HG03432 (cell line): Measurements from ENCODE around the gene LRRC73.
"Not testable (repeated sequence)": the region's sequence is repeated elsewhere in the genome, so short reads cannot be mapped to it uniquely, and the experiment has no call there.

Experiments
- ATAC-seq: cut with Tn5 transposase; IDR thresholded peaks from one replicate; pipeline ENCODE4 v1.9.1; 2021; ENCODE audit warnings: mild to moderate bottlenecking, moderate library complexity; ENCODE audit not compliant: unreplicated experiment

Gene LRRC73, protein sequence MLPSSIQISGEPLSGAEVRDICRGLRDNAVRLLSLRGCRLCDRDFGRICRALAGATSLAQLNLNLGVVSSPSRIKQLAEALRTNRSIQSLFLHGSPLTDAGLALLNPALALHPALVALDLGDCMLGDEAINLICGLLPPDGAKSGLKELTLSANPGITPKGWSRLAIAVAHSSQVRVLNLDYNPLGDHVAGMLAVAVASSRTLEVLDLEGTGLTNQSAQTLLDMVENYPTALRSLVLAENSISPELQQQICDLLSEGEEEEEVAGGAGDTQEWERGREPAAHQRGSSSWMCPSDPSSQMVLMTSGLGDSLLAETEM

DNA sequence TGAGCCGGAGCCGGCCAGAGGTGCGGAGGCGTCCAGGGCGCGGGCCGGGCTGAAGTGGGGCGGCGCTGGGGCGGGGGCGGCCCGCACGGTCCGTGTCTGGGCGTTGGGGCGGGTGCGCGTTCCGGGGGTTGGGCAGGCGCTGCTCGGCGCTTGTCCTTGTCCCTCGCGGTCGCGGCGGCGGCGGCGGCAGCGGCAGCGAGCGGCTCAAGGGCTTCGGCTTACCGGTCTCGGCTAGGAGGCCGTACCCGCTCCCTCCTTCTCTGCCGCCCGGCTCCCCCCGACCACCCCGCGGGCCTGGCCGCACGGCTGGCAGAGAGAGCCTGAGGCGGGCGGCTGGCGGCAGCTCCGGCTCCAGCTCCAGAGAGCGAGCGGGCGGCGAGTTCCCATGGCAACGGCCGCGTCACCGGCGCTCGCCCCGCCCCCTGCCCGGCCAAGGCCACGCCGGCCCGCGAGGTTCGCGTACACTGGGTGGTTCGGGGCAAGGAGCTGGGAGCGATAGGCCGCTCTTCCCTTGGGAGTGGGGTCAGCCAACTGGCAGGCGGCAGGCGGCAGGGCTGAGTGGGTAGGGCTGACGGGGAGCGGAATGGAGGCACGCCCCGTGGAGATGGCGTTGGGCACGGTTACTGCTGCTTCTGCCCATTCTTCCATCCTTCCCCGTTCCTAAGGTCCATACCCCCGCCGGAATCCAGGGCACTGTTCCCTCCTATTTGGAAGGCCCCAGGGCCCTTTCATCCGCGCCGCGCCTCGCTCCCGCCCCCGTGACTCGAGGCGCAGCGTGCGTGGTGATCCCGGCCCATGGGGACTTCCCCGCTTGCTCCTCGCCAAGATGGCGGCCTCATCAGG, at the start of gene LRRC73:
TSS of gene LRRC73 (minus strand) at position 363 of the 843 bp plus-strand sequence. CDS start 561 bp downstream, outside the sequence.
- ATAC-seq, result peak; percentile 69

DNA sequence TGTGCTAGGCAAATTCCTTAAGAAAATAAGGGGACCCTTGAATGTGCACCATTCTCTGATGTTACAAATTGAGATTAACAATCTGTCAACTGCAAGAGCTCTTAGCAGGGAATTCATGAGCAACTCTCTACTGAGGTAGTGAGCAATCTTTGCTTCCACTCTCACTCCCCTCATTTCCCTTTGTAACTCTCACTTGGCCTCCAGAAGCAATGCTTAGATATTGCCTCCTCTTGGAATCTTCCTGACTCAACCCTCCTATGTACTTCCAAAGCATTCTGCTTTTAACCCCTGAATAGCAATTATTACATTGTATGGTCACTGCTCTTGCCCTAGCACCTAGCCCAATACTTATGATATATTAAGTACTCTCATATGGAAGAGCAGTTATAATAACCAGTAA, 49.2 kb upstream of the LRRC73 start:
- no peak for ATAC-seq

DNA sequence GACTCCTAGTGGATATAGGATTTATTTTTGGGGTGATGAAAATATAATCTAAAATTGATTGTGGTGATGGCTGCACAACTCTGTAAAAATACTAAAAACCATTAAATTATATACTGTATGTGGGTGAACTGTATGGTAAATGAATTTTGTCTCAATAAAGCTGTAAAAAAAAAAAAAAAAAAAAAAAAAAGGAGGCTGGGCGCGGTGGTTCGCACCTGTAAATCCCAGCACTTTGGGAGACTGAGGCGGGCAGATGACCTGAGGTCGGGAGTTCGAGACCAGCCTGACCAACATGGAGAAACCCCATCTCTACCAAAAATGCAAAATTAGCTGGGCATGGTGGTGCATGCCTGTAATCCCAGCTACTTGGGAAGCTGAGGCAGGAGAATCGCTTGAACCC, 47.5 kb upstream of the LRRC73 start:
- not testable (repeated sequence) for ATAC-seq

DNA sequence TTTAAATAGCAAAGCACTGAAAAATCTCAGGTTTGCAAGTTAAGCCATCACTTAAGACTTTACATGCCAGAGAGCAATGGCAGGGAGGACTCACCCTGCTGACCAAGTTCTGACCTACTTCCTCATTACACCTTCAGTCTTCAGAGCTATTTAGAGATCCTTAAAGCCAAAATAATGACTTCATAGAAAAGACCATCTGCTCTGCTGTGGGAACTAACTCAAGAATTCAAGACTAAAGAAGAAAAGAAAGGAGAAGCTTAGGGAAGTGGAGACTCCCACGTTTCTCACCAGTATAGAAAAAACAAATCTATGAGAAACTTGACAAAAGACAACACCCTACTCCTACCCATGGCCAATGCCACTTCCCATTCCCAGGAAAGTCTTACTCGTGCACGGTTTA, 37.1 kb upstream of the LRRC73 start:
- ATAC-seq, result no peak

DNA sequence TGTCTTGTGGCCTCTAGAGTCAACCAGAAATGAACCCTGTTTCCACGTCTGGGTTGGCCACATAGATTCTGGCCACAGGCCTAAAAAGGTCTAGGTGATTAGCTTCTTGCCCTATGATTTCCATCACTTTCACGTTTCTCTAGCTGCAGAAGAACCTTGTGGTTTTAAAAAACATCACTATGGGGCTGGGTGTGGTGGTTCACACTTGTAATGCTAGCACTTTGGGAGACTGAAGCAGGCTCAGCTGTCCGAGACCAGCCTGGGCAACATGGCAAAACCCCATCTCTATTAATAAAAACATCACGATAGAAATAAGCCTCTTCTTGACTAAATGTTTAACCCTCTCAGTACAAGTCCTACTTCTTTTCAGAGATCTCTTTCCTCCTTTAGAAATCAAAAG, 34.3 kb upstream of the LRRC73 start:
- no peak for ATAC-seq

DNA sequence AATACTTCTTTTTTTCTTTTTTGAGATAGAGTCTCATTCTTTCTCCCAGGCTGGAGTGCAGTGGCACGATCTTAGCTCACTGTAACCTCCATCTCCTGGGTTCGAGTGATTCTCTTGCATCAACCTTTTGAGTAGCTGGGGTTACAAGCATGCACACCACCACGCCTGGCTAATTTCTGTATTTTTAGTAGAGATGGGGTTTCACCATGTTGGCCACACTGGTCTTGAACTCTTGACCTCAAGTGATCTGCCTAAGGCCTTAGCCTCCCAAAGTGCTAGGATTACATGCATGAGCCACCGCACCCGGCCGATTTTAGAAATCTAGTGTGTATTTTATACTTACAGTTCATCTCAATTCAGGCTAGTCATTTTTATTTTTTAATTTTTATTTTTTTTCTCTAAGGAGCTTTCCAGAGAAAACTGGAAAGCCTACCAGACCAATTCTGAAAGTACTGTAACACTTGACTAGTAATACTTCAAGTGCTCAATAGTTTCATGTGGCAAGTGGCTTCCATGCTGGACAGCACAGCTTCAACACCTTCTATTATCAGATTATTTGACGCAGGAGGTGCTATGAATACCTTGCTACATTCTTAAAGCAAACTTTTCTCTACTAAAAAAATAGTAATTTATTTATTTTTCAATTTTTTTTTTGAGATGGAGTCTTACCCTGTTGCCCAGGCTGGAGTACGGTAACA, 31.8 kb upstream of the LRRC73 start:
- peak; percentile 59 for ATAC-seq

DNA sequence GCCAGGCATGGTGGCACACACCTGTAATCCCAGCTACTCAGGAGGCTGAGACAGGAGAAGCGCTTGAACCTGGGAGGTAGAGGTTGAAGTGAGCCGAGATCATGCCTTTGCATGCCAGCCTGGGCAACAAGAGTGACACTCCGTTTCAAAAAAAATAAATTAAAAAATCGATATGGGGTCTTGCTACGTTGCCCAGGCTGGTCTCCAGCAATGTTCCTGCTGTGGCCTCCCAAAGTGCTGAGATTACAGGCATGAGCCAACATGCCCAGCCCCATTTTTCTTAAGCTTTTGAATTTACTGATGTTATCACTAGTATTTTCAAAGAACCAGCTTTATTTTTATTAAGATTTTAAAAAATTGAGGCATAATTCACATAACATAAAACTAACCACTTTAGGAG, 30.4 kb upstream of the LRRC73 start:
- no peak for ATAC-seq

DNA sequence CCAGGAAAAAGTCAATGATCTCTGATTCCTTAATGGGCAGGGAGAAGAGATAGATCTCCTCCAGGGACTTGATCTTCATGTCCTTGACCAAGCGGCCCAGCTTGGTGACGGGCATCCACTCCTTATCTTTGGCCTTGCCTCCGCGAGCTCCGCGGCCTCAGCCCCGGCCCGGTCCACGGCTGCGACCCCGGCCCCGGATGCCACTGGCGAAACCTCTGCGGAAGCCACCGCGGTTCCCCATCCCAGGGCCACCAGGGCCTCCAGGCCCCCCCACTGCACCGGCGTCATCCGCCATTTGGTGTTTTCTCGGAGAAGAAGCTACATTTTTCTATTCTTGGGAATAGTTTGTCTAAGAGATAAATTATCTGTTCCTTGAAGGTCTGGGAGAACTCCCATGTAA, 29.3 kb upstream of the LRRC73 start:
- ATAC-seq, result not testable (repeated sequence)

DNA sequence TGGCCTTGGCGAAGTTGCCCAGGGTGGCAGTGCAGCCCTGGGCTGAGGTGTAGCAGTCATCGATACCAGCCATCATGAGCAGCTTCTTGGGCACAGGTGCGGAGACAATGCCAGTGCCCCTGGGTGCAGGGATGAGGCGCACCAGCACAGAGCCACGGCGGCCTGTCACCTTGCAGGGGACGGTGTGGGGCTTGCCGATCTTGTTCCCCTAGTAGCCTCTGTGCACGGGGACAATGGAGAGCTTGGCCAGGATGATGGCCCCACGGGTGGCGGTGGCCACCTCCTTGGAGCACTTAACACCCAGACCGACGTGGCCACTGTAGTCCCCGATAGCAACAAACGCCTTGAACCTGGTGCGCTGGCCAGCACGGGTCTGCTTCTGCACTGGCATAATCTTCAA, 28.8 kb upstream of the LRRC73 start:
- ATAC-seq, result not testable (repeated sequence)

DNA sequence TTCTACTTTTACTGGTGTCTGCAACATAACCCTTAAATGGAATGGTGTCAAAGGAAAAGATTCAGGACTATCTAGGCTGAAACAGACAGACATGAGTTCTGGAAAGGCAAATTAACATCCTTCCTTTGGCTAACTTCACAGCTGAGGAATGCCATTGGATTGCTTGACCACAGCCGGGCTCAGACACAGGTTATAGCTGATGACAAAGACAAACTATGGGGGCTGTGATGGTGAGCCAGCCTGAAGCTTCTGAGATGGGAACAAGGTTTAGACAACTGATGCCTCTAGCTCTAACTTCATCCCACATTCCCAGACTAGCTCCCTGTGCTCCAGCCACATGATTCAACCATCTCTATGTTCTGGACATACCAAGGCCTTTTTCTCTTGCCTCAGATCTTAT, 22.1 kb upstream of the LRRC73 start:
- ATAC-seq, result no peak

DNA sequence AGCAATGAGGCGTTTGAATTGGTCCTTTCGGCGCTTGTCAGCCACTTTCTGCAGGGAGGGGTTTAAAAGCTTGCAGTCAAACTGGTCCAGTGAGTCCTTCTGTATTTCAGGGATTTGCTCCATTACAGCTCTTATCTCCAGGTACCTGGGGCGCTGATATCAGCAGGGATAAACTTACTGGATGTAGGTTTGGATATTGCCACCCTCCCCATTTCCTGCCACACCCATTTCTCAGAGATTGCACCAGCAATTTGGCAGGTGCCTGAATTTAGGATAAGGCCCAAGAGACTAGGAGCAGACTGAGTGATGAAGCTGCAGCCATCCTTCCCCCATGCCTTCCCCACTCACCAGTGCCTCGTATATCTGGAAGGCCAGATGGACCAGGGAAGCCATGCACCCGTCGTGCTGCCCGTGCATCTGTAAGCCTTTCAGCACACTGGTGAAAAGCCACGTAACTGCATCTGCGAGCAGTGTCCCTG, 14.4 kb upstream of the LRRC73 start:
- ATAC-seq, result no peak

DNA sequence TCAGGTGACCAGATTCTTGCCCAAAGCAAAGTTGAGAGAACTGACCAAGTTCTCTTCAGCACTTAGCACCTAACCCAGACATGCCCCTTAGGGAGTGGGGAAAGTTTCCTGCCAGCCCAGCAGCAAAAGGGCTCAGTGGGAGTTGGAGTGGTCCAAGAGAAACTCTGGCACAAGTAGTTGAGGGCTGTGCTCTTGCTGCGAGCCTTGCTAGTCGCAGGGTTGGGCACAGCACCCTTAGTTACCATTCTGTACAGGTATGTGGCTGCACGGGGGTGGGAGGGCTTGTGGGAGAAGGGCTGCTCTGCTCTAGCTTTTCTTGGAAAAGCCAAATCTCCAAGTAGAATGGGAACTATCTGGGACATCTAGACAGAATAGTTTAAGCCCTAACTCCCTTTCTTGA, 13.1 kb upstream of the LRRC73 start:
- ATAC-seq, result no peak

DNA sequence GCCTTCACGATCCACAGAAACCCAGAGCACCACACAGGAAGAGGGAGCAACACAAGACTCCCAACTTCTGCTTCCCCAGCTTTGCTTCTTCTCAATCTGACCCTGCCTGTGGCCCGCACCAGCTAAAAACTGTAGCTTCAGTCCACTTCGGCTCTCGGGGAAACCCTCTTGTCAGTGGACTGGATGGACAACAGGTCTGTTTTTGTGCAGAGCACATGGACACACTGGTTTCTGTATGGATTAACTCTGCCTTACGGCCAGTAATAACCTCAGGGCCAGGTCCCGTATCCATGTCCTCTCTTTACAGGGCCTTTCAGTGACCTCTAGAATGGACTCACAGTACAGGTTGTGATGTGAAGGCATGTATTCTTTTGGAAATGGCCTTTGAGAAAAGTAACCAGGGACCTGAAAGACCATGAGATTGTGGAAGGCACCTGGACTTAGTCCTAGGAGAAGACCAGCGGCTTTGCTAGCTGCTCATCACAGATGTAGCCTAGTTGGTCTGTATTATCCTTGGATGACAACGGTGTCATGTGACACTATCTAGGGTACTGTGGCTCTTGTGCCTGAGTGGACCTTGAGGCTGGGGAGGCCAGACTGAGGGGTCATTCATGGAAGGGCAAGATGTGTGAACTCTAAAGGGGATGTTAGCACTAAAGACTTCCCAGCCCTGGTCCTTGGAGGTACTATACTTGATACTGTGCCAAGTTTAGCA, 12.6 kb upstream of the LRRC73 start:
- ATAC-seq, result no peak

DNA sequence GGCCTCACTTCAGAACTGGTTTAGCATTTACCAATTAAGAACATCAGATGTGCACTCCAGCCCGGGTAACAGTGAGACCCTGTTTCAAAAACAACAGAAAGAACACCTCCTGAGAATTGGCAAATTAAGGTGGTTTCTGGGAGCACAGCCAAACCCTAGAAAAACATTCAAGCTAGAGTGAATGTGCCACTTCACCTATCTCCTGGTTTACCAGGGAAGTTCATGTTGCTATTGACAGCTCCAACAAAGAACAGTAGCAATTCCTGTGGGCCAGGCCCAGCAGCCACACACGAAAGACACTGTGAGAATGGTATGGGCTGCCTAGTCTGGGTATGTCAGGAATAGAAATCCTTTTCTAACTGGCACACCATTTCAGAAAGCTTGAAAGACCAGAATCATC, 11.7 kb upstream of the LRRC73 start:
- ATAC-seq, result no peak

DNA sequence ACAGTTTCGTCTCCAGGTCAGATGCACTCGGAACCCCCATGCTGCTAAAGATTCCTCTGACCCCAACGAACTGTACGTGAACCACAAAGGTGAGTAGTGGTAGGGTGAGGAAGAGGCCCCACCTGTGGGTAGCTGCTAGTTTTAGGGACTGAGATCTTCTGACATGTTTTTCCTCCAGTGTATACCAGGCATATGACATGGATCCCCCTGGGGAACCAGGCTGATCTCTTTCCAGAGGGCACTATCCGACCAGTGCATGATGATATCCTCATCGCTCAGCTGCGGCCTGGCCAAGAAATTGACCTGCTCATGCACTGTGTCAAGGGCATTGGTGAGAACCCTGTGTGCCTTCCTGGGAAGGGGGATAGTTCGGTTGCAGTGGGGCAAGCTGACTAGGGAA, 10.0 kb upstream of the LRRC73 start:
- no peak for ATAC-seq

DNA sequence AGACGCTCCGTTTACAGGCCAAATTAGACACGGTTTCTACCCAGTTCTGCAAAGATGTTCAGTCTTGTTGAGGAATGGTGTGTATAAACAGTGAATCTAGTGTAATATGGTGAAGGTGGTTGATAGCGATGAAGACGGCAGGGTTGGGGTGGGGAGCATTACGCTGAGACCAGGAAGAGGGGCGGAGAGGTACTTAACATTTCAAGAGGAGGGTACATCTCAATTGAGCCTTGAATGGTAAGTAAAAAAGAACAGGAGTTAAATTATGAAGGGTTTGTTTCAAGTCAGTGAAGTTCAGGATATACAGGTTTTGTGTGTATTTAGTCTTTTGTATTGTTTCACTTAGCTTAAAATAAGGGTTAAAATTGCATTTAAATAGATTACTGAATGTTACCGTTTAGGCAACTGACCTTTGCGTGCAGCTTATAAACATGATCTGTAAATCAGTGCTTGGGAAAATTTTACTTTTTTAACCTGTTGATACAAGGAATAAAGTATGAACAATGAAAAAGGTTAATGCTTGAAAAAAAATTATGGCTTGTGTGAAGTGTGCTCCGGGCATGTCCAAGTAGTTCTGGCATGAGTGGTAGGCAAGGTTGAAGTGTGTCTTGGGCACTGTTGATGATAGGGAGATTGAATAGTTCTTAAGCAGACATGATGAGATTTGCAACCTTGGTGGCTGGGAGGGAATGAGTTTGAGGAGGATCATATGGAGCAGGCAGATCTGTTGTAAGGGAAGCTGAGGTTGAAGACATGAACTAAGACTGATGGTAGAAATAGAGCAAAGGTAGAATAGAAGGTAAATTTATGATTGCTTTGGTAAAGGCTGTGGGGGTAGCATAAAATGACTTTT, 7.6 kb upstream of the LRRC73 start:
- no peak for ATAC-seq

DNA sequence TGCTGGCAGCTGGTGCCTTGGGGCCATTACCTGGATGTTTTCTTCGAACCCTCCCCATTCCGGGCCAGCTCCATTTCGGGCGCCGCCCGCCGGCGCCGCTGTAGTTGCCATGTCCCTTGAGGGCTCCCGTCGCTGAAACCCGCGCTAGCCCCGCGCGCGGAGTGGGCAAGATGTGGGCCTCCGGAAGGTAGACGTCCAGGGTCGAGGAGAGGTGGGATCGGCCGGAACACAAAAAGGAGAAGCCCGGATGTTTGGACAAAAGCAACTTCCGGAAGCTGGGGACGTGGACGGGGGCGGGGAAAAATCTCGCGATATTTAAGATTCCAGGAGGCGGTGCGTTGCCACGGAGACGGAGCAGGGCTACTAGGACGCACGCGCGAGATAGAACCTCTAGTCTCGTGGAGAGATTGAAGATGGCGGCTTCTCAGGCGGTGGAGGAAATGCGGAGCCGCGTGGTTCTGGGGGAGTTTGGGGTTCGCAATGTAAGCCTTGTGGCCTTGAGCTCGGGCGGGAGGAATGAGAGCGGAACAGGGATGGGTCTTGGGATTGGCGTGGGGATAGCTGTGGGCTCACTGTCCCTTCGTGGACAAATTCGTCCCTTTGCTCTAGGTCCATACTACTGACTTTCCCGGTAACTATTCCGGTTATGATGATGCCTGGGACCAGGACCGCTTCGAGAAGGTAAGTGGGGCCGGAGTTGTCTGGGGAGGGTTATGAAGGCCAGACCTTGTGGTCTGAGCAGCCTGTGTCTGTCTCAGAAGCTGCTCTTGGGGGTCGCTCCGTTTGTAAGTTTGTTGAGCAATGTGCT, 6.8 kb upstream of the LRRC73 start, which contains the start of the genes POLR1C and YIPF3:
TSS of gene POLR1C (plus strand) at position 393 of the 808 bp plus-strand sequence. CDS start at position 414, 21 bp downstream.
TSS of gene YIPF3 (minus strand) at position 230 of the 808 bp plus-strand sequence. CDS start at position 111, 119 bp downstream.
- peak; percentile 85 for ATAC-seq

DNA sequence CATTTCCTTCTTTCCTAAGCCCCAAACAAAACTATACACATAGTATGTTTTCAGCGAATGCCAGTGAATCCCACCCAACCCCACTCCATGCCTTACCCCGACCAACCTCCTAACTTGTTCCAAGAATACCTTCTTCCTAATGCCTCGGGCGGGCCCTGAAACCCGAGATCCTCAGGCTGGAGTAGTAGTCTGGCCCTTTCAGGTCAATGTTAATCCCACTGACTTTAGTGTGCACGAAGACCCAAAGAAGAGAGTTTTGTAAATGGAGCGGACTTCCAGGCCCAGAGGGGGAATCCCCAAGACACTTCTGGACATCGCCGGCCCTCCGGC, 6.2 kb upstream of the LRRC73 start:
- ATAC-seq, result no peak

DNA sequence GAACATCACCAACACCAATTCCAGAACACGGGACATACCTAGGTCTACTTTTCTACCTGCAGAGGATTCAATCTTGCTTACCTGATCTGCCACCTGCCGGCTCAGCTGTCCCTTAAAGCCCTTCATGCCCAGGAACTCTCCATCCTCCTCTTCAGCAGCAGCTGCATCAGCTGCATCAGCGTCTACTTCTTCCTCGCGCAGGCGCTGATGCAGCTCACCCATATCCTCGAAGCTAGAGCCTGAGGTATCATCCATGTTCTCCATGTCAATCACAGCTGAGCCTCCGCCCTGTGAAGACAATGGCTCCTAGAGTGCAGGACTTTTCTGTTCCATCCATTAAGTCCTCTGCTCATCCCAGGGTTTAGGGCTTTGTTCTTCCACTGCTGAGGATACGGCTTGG, 5.7 kb upstream of the LRRC73 start:
- ATAC-seq, result no peak
